ENCODE data around the gene C20orf141.
"Not testable (repeated sequence)": the region's sequence is repeated elsewhere in the genome, so short reads cannot be mapped to it uniquely, and the experiment has no call there.

The C20orf141 gene

GRCh38 chr20:2820896-2821869, 6.4 kb downstream of the C20orf141 start:
- no peak for FAIRE-seq

DNA sequence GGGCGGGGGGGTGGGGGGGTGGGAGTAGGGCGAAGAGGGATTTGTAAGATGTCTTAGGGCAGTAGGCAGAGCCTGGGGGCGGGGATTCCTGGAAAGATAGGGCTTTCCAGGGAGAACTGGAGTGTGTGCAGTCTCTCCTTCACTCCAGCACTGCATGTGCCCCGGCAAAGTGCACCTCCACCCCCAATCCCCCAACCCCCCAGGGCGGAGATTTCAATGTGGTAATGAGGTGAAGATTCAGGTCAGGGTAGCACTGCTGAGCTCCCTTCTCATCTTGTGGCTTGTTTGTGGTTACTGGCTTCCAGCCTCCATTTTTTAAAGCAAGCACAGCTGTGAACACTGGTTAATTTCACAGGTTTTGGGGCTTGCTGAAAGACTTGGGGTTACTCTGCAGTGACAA, 7.3 kb downstream of the C20orf141 start:
- no peak for FAIRE-seq

DNA sequence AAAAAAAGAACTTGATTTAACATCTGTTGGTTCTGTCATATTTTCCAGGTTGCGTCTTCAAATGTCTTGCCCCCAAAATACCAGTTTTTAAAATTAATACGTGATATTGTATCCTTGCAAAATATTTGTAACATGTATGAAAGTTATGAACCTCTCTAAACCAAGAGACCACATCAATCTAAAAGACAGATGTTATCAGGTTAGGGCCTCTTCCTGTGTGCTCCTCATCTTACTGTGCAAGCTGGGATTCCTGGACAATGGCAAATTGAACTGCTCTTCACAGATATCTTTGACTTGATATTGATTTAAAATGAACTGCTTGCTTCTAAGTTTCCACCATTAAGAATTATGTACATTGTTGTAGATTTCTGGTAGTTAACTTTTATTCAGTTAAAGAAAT, 11.0 kb downstream of the C20orf141 start:
- FAIRE-seq = no peak

DNA sequence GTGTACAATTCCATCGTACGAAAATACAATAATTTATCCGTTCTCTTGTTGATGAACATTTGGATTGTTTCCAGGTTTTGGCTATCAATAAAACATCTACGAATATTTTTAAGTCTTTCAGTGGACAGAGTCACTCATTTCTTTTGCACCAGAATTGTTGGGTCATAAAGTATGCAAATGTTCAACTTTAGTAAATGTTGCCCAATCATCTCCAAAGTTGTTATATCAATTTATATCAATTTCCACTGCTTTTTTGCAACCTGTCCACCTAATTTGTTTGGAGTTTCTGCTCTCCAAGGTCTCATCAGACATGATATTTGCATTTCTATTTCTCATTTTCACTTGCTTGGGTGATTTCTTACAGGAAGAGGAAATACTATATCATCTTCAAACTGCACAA, 11.9 kb downstream of the C20orf141 start:
- FAIRE-seq = no peak

GRCh38 chr20:2829376-2829775, 14.6 kb downstream of the C20orf141 start:
- FAIRE-seq = no peak

GRCh38 chr20:2831206-2831605, 16.4 kb downstream of the C20orf141 start:
- not testable (repeated sequence) for FAIRE-seq

GRCh38 chr20:2833761-2834160, 19.0 kb downstream of the C20orf141 start:
- no peak for FAIRE-seq

DNA sequence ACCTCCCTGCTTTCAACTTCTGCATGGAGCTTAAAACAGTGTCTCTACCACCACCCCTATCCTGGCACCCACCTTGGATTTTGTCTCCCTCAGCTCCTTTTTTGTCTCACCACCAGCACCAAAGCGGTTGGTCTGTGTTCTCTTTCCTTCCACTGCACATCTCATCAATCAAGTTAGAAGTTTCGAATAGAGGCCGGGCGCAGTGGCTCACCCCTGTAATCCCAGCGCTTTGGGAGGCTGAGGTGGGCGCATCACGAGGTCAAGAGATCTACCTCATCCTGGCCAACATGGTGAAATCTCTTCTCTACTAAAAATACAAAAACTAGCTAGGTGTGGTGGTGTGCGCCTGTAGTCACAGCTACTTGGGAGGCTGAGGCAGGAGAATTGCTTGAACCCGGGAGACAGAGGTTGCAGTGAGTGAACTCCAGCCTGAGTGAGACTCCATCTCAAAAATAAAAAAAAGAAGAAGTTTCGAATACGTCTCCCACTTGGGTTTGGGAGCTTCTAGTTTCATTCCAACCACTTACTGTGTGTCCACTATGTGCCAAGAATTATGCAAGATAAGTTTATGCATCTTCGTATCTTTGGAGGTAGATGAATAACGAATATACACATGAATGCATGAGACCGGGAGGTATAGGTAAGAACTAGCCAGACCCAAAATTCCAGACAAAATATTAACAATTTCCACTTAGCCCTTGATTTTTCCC, 19.8 kb downstream of the C20orf141 start:
- FAIRE-seq = no peak

DNA sequence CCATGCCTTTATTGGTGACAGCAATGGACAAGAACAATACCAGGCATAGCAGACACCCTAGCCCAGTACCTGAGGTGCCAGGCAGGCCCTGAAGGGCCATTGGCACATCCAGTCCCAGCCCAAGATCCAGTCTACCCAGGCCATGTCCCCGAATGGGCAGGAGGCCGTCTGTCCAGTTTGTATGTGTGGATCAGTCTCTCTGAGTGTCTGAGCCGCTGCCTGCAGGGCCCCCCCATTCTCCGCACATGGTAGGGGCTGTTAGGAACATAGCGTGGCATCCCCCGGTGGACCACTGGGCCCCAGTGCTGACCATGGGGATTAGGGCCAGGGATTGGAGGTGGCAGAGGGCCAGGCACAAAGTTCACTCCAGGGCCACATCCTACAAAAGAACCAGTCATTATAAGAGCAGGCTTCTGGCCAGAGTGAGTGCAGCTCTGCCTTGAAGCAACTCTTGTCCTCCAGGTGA, 20.6 kb downstream of the C20orf141 start:
- FAIRE-seq = no peak

DNA sequence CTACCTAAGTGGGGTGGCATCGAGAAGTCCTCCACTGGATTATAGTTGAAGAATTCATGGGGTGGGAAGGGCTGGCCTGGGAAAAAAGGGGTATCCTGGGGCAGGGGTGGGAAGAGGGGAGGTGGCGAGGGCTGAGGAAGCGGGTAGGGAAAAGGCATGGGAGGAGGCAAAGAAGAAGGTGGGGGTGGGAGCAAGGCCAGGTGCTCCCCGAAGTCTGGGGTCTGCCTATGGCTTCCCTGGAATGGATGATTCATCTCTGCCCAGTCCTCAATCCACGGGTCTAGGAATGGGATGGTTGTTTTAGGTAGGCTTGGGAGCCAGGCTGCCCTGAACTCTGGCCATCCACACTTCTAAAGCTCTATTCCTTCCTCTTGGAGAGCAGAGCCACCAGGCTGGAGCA, 21.2 kb downstream of the C20orf141 start:
- FAIRE-seq = no peak

- FAIRE-seq = no peak
These were observed 22.6 kb downstream of the C20orf141 start for GRCh38 chr20:2837221-2837960.

GRCh38 chr20:2838170-2838797, 23.5 kb downstream of the C20orf141 start:
- FAIRE-seq = no peak

- FAIRE-seq = no peak
These were observed 24.3 kb downstream of the C20orf141 start for GRCh38 chr20:2838847-2839671.

DNA sequence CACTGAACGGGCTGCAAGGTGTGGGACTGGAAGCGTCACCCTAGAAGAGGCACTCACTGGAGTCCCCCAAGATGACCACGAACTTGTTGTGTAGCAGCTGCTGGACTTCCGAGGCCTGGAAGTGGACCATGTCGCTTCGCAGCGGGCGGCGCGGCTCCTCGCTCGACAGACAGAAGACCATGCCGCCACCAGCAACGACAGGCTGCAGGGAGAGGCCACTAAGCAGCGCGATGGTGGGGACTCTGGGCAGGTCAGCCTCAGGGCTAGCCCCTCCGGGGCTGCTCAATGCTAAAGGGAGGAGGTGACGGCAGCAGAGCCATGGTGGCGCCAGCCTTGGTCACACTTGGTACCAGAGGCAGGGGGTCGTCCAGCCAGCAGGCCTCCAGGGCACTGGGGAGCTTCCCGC, 24.9 kb downstream of the C20orf141 start:
- no peak for FAIRE-seq

DNA sequence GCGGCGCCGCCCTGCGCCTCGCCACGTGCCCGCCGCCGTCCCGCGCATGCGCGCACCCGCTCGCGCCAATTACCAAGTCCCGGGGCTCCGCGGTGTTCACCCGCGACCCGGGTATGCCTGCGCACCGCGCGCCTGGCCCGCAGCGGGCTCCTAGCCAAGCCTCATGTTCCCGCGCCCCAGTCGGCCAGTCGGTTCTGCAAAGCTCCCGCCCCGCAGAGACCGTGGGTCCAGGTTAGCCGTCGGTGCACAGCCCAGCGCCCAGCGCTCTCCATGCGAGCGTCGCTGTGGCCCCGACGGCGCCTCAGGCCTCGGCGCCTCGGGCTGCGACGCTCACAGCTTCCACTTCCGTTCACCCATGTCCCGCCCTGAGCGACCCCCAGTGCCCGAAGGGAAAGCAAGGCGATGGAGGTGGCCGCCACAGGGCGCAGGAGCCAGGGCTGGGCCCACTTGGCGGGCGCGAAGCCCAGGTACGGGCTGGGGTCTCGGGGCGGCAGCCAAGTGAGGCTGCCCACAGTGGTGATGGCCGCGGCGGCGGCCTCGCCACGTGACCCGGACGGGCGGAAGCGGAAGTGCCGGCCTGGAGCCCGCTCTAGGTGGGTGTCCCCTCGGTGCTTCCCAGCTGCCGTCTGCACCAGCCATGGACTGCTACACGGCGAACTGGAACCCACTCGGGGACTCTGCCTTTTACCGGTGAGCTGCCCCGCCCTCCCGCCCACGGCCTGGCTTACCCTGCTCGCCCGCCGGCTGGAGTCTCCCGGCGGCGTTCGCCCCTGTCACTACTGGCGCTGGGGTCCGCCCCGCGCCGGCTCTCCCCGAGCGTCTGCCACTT, 25.6 kb downstream of the C20orf141 start, which contains the start of the genes PCED1A and VPS16:
Gene PCED1A, minus strand, starts transcription at position 518 of the 829 bp plus-strand sequence. CDS start 743 bp downstream, outside the sequence.
Gene VPS16, plus strand, starts transcription at position 608 of the 829 bp plus-strand sequence. Its CDS starts 30 bp downstream, at position 638.
- no peak for FAIRE-seq

DNA sequence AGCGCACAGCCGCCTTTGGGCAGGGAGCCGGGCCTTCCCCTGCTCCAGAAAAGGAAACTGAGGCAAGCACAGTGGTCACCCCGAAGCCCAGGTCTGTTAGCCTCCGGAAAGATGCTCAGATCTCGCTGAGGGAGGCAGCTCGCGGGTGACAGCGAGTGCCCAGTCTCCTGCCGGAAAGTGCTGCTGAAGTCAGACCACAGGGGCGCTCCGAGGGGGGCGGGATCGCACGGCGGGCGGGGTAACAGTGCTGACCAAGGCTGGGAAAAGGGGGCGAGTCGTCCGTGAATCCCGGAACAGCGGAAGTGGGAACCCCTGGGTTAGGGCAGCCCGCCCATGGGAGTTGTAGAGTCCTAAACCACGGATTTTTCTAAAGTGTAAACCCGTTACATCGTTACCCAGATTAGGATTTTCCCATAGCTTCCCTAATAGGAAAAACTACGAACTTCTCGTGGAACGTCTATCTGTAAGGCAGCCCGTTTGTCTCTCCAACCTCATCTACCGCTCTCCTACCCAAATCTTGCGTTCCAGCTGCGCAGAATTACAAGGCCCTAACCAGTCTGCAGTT, 26.3 kb downstream of the C20orf141 start:
- no peak for FAIRE-seq

- FAIRE-seq = no peak
These were observed 30.8 kb downstream of the C20orf141 start for GRCh38 chr20:2845607-2846006.

- no peak for FAIRE-seq
These were observed 31.9 kb downstream of the C20orf141 start for GRCh38 chr20:2846698-2847097.

GRCh38 chr20:2847802-2848201, 33.0 kb downstream of the C20orf141 start:
- no peak for FAIRE-seq

GRCh38 chr20:2849529-2849928, 34.7 kb downstream of the C20orf141 start:
- no peak for FAIRE-seq
